ENCODE measurements around the gene ZC3H12A.

Gene ZC3H12A

DNA sequence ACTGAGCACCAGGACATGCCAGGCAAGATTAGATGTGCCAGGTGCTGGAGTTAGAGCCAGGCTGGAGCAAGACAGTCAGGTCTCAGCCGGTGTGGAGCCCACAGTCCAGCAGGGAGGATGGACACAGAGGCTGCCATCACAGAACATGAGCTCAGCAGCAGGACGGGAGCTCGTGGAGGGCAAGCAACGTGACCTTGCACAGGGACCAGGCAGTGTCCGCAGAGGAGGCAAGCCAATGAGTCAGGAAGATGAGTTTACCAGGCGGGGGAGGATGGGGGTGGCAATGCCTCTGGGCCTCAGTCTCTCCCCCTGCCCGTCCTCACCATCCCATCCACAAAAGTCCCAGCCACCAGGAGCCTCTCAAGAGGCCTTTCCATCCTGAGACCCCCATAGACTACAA lies 20.7 kb upstream of the ZC3H12A start:
- H3K4me1 ChIP-seq (ENCODE audit: control insufficient read depth, insufficient read depth, low read length): no peaks in the 10 kb centered on the region
- no peaks in the 10 kb centered on the region for H3K9me3 ChIP-seq (ENCODE audit: control insufficient read depth, insufficient read depth, low read depth, low read length)
- POLR2A ChIA-PET: interaction anchor here (1.0 kb wide), 1 partner anchor 34 kb away, joined by 7 read pairs; no protein-coding TSS in a partner anchor
- CTCF ChIA-PET: interaction anchor here (0.6 to 8.1 kb wide), 11 partner anchors 10 to 881 kb away, joined by 3 to 154 read pairs (median 5); no protein-coding TSS in a partner anchor
- H3K4me3 ChIP-seq (ENCODE audit: low read depth, low read length): no peak overlapping the region
- no peak for TF ChIP-seq KLF8 (tag by site-specific recombination; IDR thresholded peaks at IDR 0.05)
- TF ChIP-seq ZSCAN23 (tag by site-specific recombination; IDR thresholded peaks at IDR 0.05): no peak
- no peak for TF ChIP-seq ZNF354C (tag by site-specific recombination; IDR thresholded peaks at IDR 0.05; ENCODE audit: borderline replicate concordance, low read depth)
- no peak for TF ChIP-seq GLIS1 (tag by site-specific recombination; IDR thresholded peaks at IDR 0.05)
- no peak for TF ChIP-seq MZF1 (tag by site-specific recombination; IDR thresholded peaks at IDR 0.05; ENCODE audit: borderline replicate concordance)
- TF ChIP-seq ZNF555 (tag by site-specific recombination; conservative IDR thresholded peaks at IDR 0.05): no peak
- no peak for TF ChIP-seq ZFP37 (tag by site-specific recombination; IDR thresholded peaks at IDR 0.05)
- TF ChIP-seq ZNF585B (tag by site-specific recombination; IDR thresholded peaks at IDR 0.05): no peak
- no peak for TF ChIP-seq ZNF843 (tag by site-specific recombination; IDR thresholded peaks at IDR 0.05)
- no peaks in the 10 kb centered on the region for H3K36me3 ChIP-seq (ENCODE audit: control insufficient read depth in 2 of 2, insufficient read depth in 1 of 2, low read length in 2 of 2)
- H3K27ac ChIP-seq (ENCODE audit: extremely low read depth, low read depth, low read length): no peak overlapping the region

DNA sequence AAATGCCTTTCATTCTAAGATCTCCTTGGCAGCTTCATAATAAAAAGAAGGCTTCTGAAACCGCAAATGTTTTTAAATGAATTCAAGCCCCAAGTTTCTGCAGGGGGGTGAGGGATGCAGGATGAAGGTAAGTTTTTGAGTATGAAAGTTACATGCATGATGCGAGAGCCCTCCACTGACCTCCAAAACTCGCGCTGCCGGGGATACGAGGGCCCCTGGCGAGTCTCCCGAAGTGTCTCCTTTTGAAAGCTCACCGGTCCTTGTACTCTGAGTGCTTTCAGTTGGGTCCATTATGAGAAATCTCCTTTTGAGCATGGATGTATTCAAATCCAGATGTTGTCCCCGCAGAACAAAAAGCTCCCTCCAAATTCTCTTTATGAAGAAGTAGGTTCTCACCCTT lies 18.9 kb upstream of the ZC3H12A start:
- POLR2A ChIA-PET: interaction anchor here (0.5 kb wide), 1 partner anchor 421 kb away, joined by 6 read pairs; no protein-coding TSS in a partner anchor
- CTCF ChIA-PET: interaction anchor here (0.6 to 8.1 kb wide), 14 partner anchors 11 to 848 kb away, joined by 3 to 154 read pairs (median 4); no protein-coding TSS in a partner anchor
- no peak for TF ChIP-seq ZNF155 (tag by site-specific recombination; IDR thresholded peaks at IDR 0.05)
- no peak for TF ChIP-seq ZNF174 (tag by site-specific recombination; IDR thresholded peaks at IDR 0.05)
- TF ChIP-seq OSR2 (tag by site-specific recombination; IDR thresholded peaks at IDR 0.05): no peak
- TF ChIP-seq BCL6B (tag by site-specific recombination; IDR thresholded peaks at IDR 0.05): no peak
- TF ChIP-seq ZNF391 (tag by site-specific recombination; IDR thresholded peaks at IDR 0.05; ENCODE audit: borderline replicate concordance, low read depth): no peak
- TF ChIP-seq ZNF280C (tag by site-specific recombination; IDR thresholded peaks at IDR 0.05): no peak
- no peak for TF ChIP-seq ZNF112 (tag by site-specific recombination; IDR thresholded peaks at IDR 0.05)
- TF ChIP-seq ZNF530 (tag by site-specific recombination; IDR thresholded peaks at IDR 0.05; ENCODE audit: low read depth): no peak
- TF ChIP-seq KLF1 (tag by site-specific recombination; IDR thresholded peaks at IDR 0.05): no peak
- TF ChIP-seq PRDM2 (tag by site-specific recombination; IDR thresholded peaks at IDR 0.05; ENCODE audit: borderline replicate concordance): no peak
- TF ChIP-seq ZNF362 (tag by site-specific recombination; IDR thresholded peaks at IDR 0.05): no peak
- no peak for TF ChIP-seq ZNF211 (tag by site-specific recombination; IDR thresholded peaks at IDR 0.05; ENCODE audit: low read depth)
- Histone ChIP-seq H3K36me3 (ENCODE audit: control insufficient read depth in 2 of 2, insufficient read depth in 1 of 2, low read length in 2 of 2) (no peaks in the 10 kb centered on the region), H3K9me3 (ENCODE audit: control insufficient read depth, insufficient read depth, low read depth, low read length) (no peaks in the 10 kb centered on the region), H3K4me3 (ENCODE audit: low read depth, low read length) (no peak overlapping the region), H3K4me1 (ENCODE audit: control insufficient read depth, insufficient read depth, low read length) (no peaks in the 10 kb centered on the region), H3K27ac (ENCODE audit: extremely low read depth, low read depth, low read length) (no peak overlapping the region)
